Naive B cell (primary cell): ENCODE measurements around the gene HOXC4. TPM values are rescaled to one million over a fixed set of nuclear protein-coding genes. Genes with fewer than 3 reads are reported as not detected.
"Not testable (repeated sequence)": the region's sequence is repeated elsewhere in the genome, so short reads cannot be mapped to it uniquely, and the experiment has no call there.

Experiments used
- ATAC-seq, 2 donors: fragments of 150-1000 bp; cut with Tn5 transposase; 2 replicates each; pipeline ENCODE4 v1.10.0; 2021; ENCODE audit warnings: low read depth in 2 of 2, mild to moderate bottlenecking in 2 of 2, moderate library complexity in 2 of 2
- DNase-seq: peaks from one replicate; pipeline ENCODE4 v3.0.0; 2022
- H3K27ac Mint-ChIP-seq, 6 donors: one replicate each; pipeline ENCODE4 v1.8.0; 2020 to 2022; ENCODE audit warnings: mild to moderate bottlenecking in 6 of 6, mixed read lengths in 6 of 6, moderate library complexity in 5 of 6, inconsistent platforms in 2 of 6
- H3K27me3 Mint-ChIP-seq, 3 donors: one replicate each; pipeline ENCODE4 v1.8.0; 2021 to 2022; ENCODE audit warnings: mixed read lengths in 3 of 3, mild to moderate bottlenecking in 1 of 3
- H3K36me3 Mint-ChIP-seq, 2 donors: one replicate each; pipeline ENCODE4 v1.8.0; 2020 to 2022; ENCODE audit warnings: mixed read lengths in 2 of 2, inconsistent platforms in 1 of 2, mild to moderate bottlenecking in 1 of 2
- H3K4me1 Mint-ChIP-seq, 3 donors: one replicate each; pipeline ENCODE4 v1.8.0; 2020 to 2022; ENCODE audit warnings: mixed read lengths in 3 of 3, inconsistent platforms in 1 of 3, mild to moderate bottlenecking in 1 of 3, moderate library complexity in 1 of 3
- H3K4me3 Mint-ChIP-seq, 8 donors: one replicate each; pipeline ENCODE4 v1.8.0; 2020 to 2022; ENCODE audit warnings: mild to moderate bottlenecking in 8 of 8, mixed read lengths in 8 of 8, moderate library complexity in 8 of 8, inconsistent platforms in 2 of 8
- H3K9me3 Mint-ChIP-seq, 7 donors: one replicate each; pipeline ENCODE4 v1.8.0; 2020 to 2022; ENCODE audit warnings: mixed read lengths in 7 of 7, mild to moderate bottlenecking in 5 of 7, inconsistent platforms in 2 of 7, moderate library complexity in 1 of 7
- polyA plus RNA-seq, 6 donors: library from polyadenylated mRNA; unstranded; fragments of 300-500 nt; fragmentation: Illumina TruSeq; gene quantifications; one replicate each; pipeline ENCODE4 v1.2.3, GENCODE V29; 2021; ENCODE audit warnings: low read depth in 6 of 6

The HOXC4 gene
- polyA plus RNA-seq, 6 donors from 2014 or later: 0.17 to 1.0 (median 0.42) TPM; not detected in 1

GRCh38 chr12:54041097-54041690, 12.4 kb upstream of the HOXC4 start:
- Mint-ChIP-seq H3K4me3 (no peak overlapping the region), H3K4me1 (peaks cover 0 to 5% (median 0%) of the 10 kb centered on the region in 3 donors), H3K36me3 (peaks cover 0 to 1% of the 10 kb centered on the region in 2 donors), H3K27ac (no peak overlapping the region), H3K27me3 (peaks cover 89 to 100% (median 100%) of the 10 kb centered on the region in 3 donors), H3K9me3 (peaks cover 0 to 4% (median 0%) of the 10 kb centered on the region in 7 donors)
- ATAC-seq (no peak), DNase-seq (no peak)

- not testable (repeated sequence) for H3K4me1 Mint-ChIP-seq, ATAC-seq, H3K27ac Mint-ChIP-seq, H3K9me3 Mint-ChIP-seq, H3K4me3 Mint-ChIP-seq, DNase-seq, H3K36me3 Mint-ChIP-seq
- peaks cover 90 to 100% (median 100%) of the 10 kb centered on the region in 3 donors for H3K27me3 Mint-ChIP-seq
These were observed 11.6 kb upstream of the HOXC4 start for GRCh38 chr12:54042033-54042432.

- DNase-seq (no peak), ATAC-seq (no peak)
- Mint-ChIP-seq H3K27ac (peak overlapping the region in 1 of 6 donors; percentile 55), H3K4me1 (peaks cover 7 to 16% (median 15%) of the 10 kb centered on the region in 3 donors), H3K9me3 (peaks cover 0 to 4% (median 0%) of the 10 kb centered on the region in 7 donors), H3K36me3 (peaks cover 0 to 5% of the 10 kb centered on the region in 2 donors), H3K4me3 (no peak overlapping the region), H3K27me3 (peaks cover 87 to 100% (median 100%) of the 10 kb centered on the region in 3 donors)
These were observed 10.4 kb upstream of the HOXC4 start for GRCh38 chr12:54042970-54043853.

GRCh38 chr12:54044425-54045103, 9.1 kb upstream of the HOXC4 start:
- DNase-seq (no peak), ATAC-seq (no peak)
- H3K27ac Mint-ChIP-seq: no peak overlapping the region
- peaks cover 0 to 5% of the 10 kb centered on the region in 2 donors for H3K36me3 Mint-ChIP-seq
- no peak overlapping the region for H3K4me3 Mint-ChIP-seq
- H3K4me1 Mint-ChIP-seq: peaks cover 7 to 16% (median 15%) of the 10 kb centered on the region in 3 donors
- H3K27me3 Mint-ChIP-seq: peaks cover 91 to 100% (median 99%) of the 10 kb centered on the region in 3 donors
- H3K9me3 Mint-ChIP-seq: peaks cover 0 to 4% (median 0%) of the 10 kb centered on the region in 7 donors

GRCh38 chr12:54045401-54045800, 8.2 kb upstream of the HOXC4 start:
- Mint-ChIP-seq H3K4me1 (peaks cover 12 to 21% (median 21%) of the 10 kb centered on the region in 3 donors), H3K36me3 (peaks cover 0 to 5% of the 10 kb centered on the region in 2 donors), H3K9me3 (peaks cover 0 to 4% (median 0%) of the 10 kb centered on the region in 7 donors), H3K4me3 (no peak overlapping the region), H3K27me3 (peaks cover 91 to 100% (median 99%) of the 10 kb centered on the region in 3 donors), H3K27ac (no peak overlapping the region)
- ATAC-seq (no peak), DNase-seq (no peak)

GRCh38 chr12:54045868-54046521, 7.6 kb upstream of the HOXC4 start:
- H3K36me3 Mint-ChIP-seq: peaks cover 0 to 6% of the 10 kb centered on the region in 2 donors
- peak overlapping the region in 2 of 8 donors; percentile 12 to 64 for H3K4me3 Mint-ChIP-seq
- H3K4me1 Mint-ChIP-seq: peaks cover 14 to 27% (median 25%) of the 10 kb centered on the region in 3 donors
- peaks cover 92 to 100% (median 99%) of the 10 kb centered on the region in 3 donors for H3K27me3 Mint-ChIP-seq
- peaks cover 0 to 3% (median 0%) of the 10 kb centered on the region in 7 donors for H3K9me3 Mint-ChIP-seq
- no peak overlapping the region for H3K27ac Mint-ChIP-seq
- DNase-seq: no peak
- ATAC-seq: no peak

- Mint-ChIP-seq H3K4me3 (peak overlapping the region in 7 of 8 donors; percentile 9 to 85 (median 64)), H3K4me1 (peaks cover 20 to 35% (median 33%) of the 10 kb centered on the region in 3 donors)
These were observed 6.9 kb upstream of the HOXC4 start for GRCh38 chr12:54046809-54047159.

GRCh38 chr12:54047160-54047963, 6.3 kb upstream of the HOXC4 start:
- ATAC-seq: peak in 1 of 2 donors; percentile 4
- peak overlapping the region in 2 of 6 donors; percentile 46 to 91 for H3K27ac Mint-ChIP-seq
- DNase-seq: no peak
- peaks cover 97 to 100% (median 99%) of the 10 kb centered on the region in 3 donors for H3K27me3 Mint-ChIP-seq
- peaks cover 26 to 41% (median 36%) of the 10 kb centered on the region in 3 donors for H3K4me1 Mint-ChIP-seq
- peaks cover 0 to 18% of the 10 kb centered on the region in 2 donors for H3K36me3 Mint-ChIP-seq
- H3K4me3 Mint-ChIP-seq: peak overlapping the region in 7 of 8 donors; percentile 35 to 85 (median 66)
- peaks cover 0 to 8% (median 0%) of the 10 kb centered on the region in 7 donors for H3K9me3 Mint-ChIP-seq

More at GRCh38 chr12:54046809-54047159, 6.9 kb upstream of the HOXC4 start:
- ATAC-seq (no peak), DNase-seq (no peak)
- H3K27ac Mint-ChIP-seq: peak overlapping the region in 2 of 6 donors; percentile 46 to 60
- H3K9me3 Mint-ChIP-seq: peaks cover 0 to 8% (median 0%) of the 10 kb centered on the region in 7 donors
- peaks cover 0 to 14% of the 10 kb centered on the region in 2 donors for H3K36me3 Mint-ChIP-seq
- H3K27me3 Mint-ChIP-seq: peaks cover 95 to 100% (median 99%) of the 10 kb centered on the region in 3 donors

GRCh38 chr12:54047964-54048303, 5.7 kb upstream of the HOXC4 start:
- peak overlapping the region in 5 of 8 donors; percentile 29 to 81 (median 51) for H3K4me3 Mint-ChIP-seq
- H3K27ac Mint-ChIP-seq: no peak overlapping the region
- peaks cover 0 to 18% of the 10 kb centered on the region in 2 donors for H3K36me3 Mint-ChIP-seq
- H3K4me1 Mint-ChIP-seq: peaks cover 31 to 47% (median 36%) of the 10 kb centered on the region in 3 donors
- ATAC-seq (no peak), DNase-seq (no peak)
- H3K27me3 Mint-ChIP-seq: peaks cover 97 to 100% (median 99%) of the 10 kb centered on the region in 3 donors
- peaks cover 0 to 11% (median 0%) of the 10 kb centered on the region in 7 donors for H3K9me3 Mint-ChIP-seq

- H3K27me3 Mint-ChIP-seq: peaks cover 94 to 97% (median 96%) of the 10 kb centered on the region in 3 donors
- peak overlapping the region in 2 of 6 donors; percentile 23 to 62 for H3K27ac Mint-ChIP-seq
- H3K4me1 Mint-ChIP-seq: peaks cover 35 to 52% (median 36%) of the 10 kb centered on the region in 3 donors
- H3K36me3 Mint-ChIP-seq: peaks cover 0 to 18% of the 10 kb centered on the region in 2 donors
- DNase-seq (no peak), ATAC-seq (no peak)
- H3K9me3 Mint-ChIP-seq: peaks cover 0 to 12% (median 0%) of the 10 kb centered on the region in 7 donors
- peak overlapping the region in 3 of 8 donors; percentile 25 to 51 (median 43) for H3K4me3 Mint-ChIP-seq
These were observed 5.1 kb upstream of the HOXC4 start for GRCh38 chr12:54048406-54049093.

GRCh38 chr12:54049108-54049507, 4.5 kb upstream of the HOXC4 start:
- DNase-seq: no peak
- Mint-ChIP-seq H3K27ac (no peak overlapping the region), H3K4me3 (peak overlapping the region in 1 of 8 donors; percentile 3), H3K9me3 (peaks cover 0 to 15% (median 1%) of the 10 kb centered on the region in 7 donors), H3K27me3 (peaks cover 92% of the 10 kb centered on the region in 3 donors), H3K4me1 (peaks cover 36 to 56% (median 39%) of the 10 kb centered on the region in 3 donors), H3K36me3 (peaks cover 0 to 20% of the 10 kb centered on the region in 2 donors)
- no peak for ATAC-seq
